Activated CD8-positive, alpha-beta memory T cell treated with anti-CD3 and anti-CD28 coated beads, Interleukin-2, amount 50 U/mL, for 1 hour (primary cell): Measurements from ENCODE around the gene RNF180.
"Not testable (repeated sequence)": the region's sequence is repeated elsewhere in the genome, so short reads cannot be mapped to it uniquely, and the experiment has no call there.

ENCODE experiments used
- DNase-seq: peaks from one replicate; pipeline ENCODE4 v3.0.0-alpha.2; 2020; ENCODE audit errors: extremely low read depth

The RNF180 gene

GRCh38 chr5:64397552-64397951, 231.9 kb downstream of the RNF180 start:
- no peak for DNase-seq

- DNase-seq: not testable (repeated sequence)
Measured at GRCh38 chr5:64398735-64399134, 233.1 kb downstream of the RNF180 start.

GRCh38 chr5:64407103-64407825, 241.6 kb downstream of the RNF180 start:
- not testable (repeated sequence) for DNase-seq

- DNase-seq: no peak
Measured at GRCh38 chr5:64417390-64417789, 251.7 kb downstream of the RNF180 start.

DNA sequence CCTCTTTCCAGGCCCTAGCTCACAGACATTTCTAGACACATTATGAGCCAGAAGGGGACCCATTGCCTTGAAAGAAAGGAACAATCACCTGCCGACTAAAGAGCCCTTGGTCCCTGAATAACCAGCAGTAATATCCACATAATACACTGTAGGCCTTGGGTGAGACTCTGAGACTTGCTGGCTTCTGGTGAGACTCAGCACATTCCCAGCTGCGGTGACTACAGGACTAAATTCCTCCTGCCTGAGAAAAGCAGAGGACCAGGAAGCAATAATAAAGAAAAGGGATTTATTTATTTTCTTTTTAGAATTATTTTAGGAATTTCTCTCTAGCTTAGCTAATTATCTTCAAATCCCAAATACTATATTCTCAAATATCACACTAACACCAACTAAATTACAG, 252.4 kb downstream of the RNF180 start:
- no peak for DNase-seq
